ENCODE data around the gene HTRA3.

DNA sequence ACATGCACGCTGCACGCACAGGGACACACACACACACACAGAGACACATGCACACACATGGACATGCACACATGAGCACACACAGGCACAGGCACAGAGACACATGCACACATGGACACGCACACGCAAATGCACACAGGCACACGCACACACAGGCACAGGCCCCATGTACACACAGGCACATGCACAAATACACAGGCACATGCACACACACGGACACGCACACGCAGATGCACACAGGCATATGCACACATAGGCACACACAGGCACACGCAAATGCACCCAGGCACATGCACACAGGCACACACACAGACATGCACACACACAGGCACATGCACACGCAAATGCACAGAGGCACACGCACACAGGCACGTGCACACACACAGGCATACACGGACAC, 30.3 kb upstream of the HTRA3 start:
- TF ChIP-seq, protein P1, sequence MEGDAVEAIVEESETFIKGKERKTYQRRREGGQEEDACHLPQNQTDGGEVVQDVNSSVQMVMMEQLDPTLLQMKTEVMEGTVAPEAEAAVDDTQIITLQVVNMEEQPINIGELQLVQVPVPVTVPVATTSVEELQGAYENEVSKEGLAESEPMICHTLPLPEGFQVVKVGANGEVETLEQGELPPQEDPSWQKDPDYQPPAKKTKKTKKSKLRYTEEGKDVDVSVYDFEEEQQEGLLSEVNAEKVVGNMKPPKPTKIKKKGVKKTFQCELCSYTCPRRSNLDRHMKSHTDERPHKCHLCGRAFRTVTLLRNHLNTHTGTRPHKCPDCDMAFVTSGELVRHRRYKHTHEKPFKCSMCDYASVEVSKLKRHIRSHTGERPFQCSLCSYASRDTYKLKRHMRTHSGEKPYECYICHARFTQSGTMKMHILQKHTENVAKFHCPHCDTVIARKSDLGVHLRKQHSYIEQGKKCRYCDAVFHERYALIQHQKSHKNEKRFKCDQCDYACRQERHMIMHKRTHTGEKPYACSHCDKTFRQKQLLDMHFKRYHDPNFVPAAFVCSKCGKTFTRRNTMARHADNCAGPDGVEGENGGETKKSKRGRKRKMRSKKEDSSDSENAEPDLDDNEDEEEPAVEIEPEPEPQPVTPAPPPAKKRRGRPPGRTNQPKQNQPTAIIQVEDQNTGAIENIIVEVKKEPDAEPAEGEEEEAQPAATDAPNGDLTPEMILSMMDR (conservative IDR thresholded peaks at IDR 0.05), result no peak
- TF ChIP-seq ZFX (IDR thresholded peaks at IDR 0.05), result no peak
